ENCODE results near the gene BANF2. TPM values are rescaled to one million over a fixed set of nuclear protein-coding genes. Genes with fewer than 3 reads are reported as not detected.

Gene BANF2
- total and polyA plus RNA-seq, 2 of the 8 experiments (the other 6 are each of a cell fraction or from before 2014, with no cell fraction given), result not detected

DNA sequence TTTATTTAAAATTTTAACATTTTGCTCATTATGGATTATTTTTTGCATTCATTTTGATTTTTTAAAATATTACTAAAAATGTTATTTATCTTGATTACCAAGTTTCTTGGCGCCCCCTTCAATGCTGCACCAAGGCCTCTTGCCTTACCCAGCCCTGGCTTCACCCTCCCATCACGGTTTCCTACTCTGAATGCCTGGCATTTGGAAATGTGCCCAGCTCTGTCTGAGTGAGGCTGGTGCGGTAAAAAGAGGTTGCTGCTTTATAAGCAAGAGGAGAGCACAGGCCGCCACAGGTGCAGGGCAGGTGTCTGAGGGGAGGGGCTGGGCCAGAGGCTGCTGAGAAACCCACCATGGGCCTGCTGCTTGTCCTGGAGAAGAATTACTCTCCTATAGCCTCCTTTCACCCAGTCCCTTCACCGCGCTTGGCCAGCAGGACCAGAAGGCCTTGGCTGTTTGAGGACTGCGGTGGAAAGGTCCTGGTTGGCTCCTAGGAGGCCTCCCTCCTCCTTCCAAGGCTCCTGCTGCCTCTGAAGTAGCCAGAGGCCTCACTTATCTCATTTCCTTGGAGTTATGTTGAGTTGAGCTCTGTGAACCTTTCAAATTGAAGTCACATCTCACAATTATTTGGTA lies 62.6 kb downstream of the BANF2 start:
- no peak overlapping the region for H4K8ac ChIP-seq (ENCODE audit: extremely low read depth, insufficient read depth, low read length)
- H3K14ac ChIP-seq (ENCODE audit: insufficient read length), result no peak overlapping the region
- no peaks in the 10 kb centered on the region; a peak in 1 of 4 replicates for H3K9me3 ChIP-seq (ENCODE audit: insufficient read depth in 2 of 2, low read depth in 1 of 2, low read length in 1 of 2)
- H2BK5ac ChIP-seq (ENCODE audit: low read depth, low read length), result peak overlapping the region; percentile 81; the same call in 1 of the 2 replicates
- DNase-seq (ENCODE audit: low read depth in 1 of 2, low spot score in 2 of 2) (no peak), FAIRE-seq (no peak)
- H3K79me2 ChIP-seq (ENCODE audit: control insufficient read depth in 1 of 2, insufficient read depth in 2 of 2, low read length in 2 of 2), result no peaks in the 10 kb centered on the region
- peak overlapping the region; percentile 90; the same call in 1 of the 2 replicates for H2BK20ac ChIP-seq (ENCODE audit: low read length)
- WGBS, 2 experiments (ENCODE audit: extremely low coverage in 1 of 2, insufficient coverage in 1 of 2, insufficient read length in 1 of 2, insufficient replicate concordance in 2 of 2, low coverage in 1 of 2, low lambda C conversion rate in 2 of 2, missing lambda C conversion rate in 1 of 2), result 89% methylated on average over 7 of the region's 7 CpGs; no CpG with 5 or more reads in 1 of the 2 experiments
- no peak overlapping the region for H3K27ac ChIP-seq (ENCODE audit: low read depth, low read length)
- no peak overlapping the region for H2AK5ac ChIP-seq (ENCODE audit: low read depth, low read length)
- H3K4ac ChIP-seq (replicated peaks; ENCODE audit: insufficient read length, low read depth, low read length), result peak overlapping the region; percentile 51
- peaks cover 2 to 10% (median 4%) of the 10 kb centered on the region in 4 experiments; a peak in 6 of 7 replicates for H3K4me1 ChIP-seq (replicated peaks in 1 of 4; ENCODE audit: control insufficient read depth in 3 of 4, insufficient read depth in 4 of 4, low read length in 3 of 4)
- H3K36me3 ChIP-seq (ENCODE audit: control insufficient read depth in 2 of 4, insufficient read depth in 4 of 4, low read length in 3 of 4), result no peaks in the 10 kb centered on the region
- H4K20me1 ChIP-seq (replicated peaks in 1 of 2; ENCODE audit: control insufficient read depth in 1 of 2, insufficient read depth in 2 of 2, low read length in 2 of 2), result no peaks in the 10 kb centered on the region
- peak overlapping the region; percentile 88; the same call in 1 of the 2 replicates for H2BK15ac ChIP-seq (ENCODE audit: low read length)
- H3K23ac ChIP-seq (ENCODE audit: insufficient read length), result no peak overlapping the region
- peak overlapping the region; percentile 90; the same call in 1 of the 2 replicates for H2BK12ac ChIP-seq (ENCODE audit: low read depth, low read length)
- H3K18ac ChIP-seq (ENCODE audit: extremely low read depth, low read length), result no peak overlapping the region
- ChIA-PET CTCF (ENCODE audit: partially characterized antibody) (interaction anchor here (1.0 kb wide), 1 partner anchor 44 kb away, joined by 3 read pairs; no protein-coding TSS in a partner anchor), POLR2A (ENCODE audit: partially characterized antibody) (interaction anchor here (1.1 kb wide), 1 partner anchor 79 kb away, joined by 3 read pairs; no protein-coding TSS in a partner anchor)
- no peak overlapping the region for H2BK120ac ChIP-seq (replicated peaks; ENCODE audit: low read depth, low read length)
- peak overlapping the region; percentile 91; the same call in 1 of the 2 replicates for H2AFZ ChIP-seq (ENCODE audit: low read length)
- H3K27me3 ChIP-seq (replicated peaks in 1 of 4; ENCODE audit: control insufficient read depth in 3 of 4, extremely low read depth in 1 of 4, insufficient read depth in 3 of 4, low read length in 3 of 4), result no peaks in the 10 kb centered on the region
- peak overlapping the region; percentile 26 for H3K56ac ChIP-seq (replicated peaks; ENCODE audit: insufficient read length, low read depth, low read length)
- H3K79me1 ChIP-seq (ENCODE audit: low read depth, low read length), result no peaks in the 10 kb centered on the region; the same call in 1 of the 2 replicates
- H4K5ac ChIP-seq (ENCODE audit: insufficient read length, low read depth, low read length), result no peak overlapping the region
- H3K4me3 ChIP-seq (ENCODE audit: extremely low read depth in 1 of 4, insufficient read depth in 2 of 4, low read depth in 3 of 4, low read length in 4 of 4), result no peak overlapping the region
- H3K23me2 ChIP-seq (ENCODE audit: low read depth, low read length), result no peaks in the 10 kb centered on the region
- no peak overlapping the region for H3K4me2 ChIP-seq (ENCODE audit: insufficient read depth in 1 of 2, low read depth in 2 of 2, low read length in 2 of 2)
- peak overlapping the region; percentile 86 for H4K91ac ChIP-seq (replicated peaks; ENCODE audit: insufficient read length, low read length)
- no peak overlapping the region; a peak in 1 of 7 replicates for H3K9ac ChIP-seq (replicated peaks in 1 of 4; ENCODE audit: extremely low read depth in 1 of 4, low read depth in 3 of 4, low read length in 3 of 4)
- TF ChIP-seq NANOG (IDR thresholded peaks at IDR 0.05; ENCODE audit: insufficient read depth, low read depth, low read length, poor library complexity, severe bottlenecking) (no peak), HDAC2 (IDR thresholded peaks at IDR 0.05; ENCODE audit: borderline replicate concordance in 1 of 2, low read depth in 2 of 2, low read length in 2 of 2) (no peak), SUZ12 (IDR thresholded peaks at IDR 0.05; ENCODE audit: low read length) (no peak), KDM1A (IDR thresholded peaks at IDR 0.05; ENCODE audit: borderline replicate concordance, low read length) (no peak), BRCA1 (IDR thresholded peaks at IDR 0.05; ENCODE audit: low read depth, low read length) (no peak), SIX5 (IDR thresholded peaks at IDR 0.05; ENCODE audit: low read depth, low read length) (no peak), HDAC6 (IDR thresholded peaks at IDR 0.05; ENCODE audit: low read depth, low read length) (no peak), SP1 (IDR thresholded peaks at IDR 0.05; ENCODE audit: low read depth, low read length) (no peak), RAD21 (IDR thresholded peaks at IDR 0.05 in 1 of 2, conservative IDR thresholded peaks at IDR 0.05 in 1 of 2; ENCODE audit: low read depth in 2 of 2, low read length in 2 of 2) (no peak)
- TF ChIP-seq, protein P1, sequence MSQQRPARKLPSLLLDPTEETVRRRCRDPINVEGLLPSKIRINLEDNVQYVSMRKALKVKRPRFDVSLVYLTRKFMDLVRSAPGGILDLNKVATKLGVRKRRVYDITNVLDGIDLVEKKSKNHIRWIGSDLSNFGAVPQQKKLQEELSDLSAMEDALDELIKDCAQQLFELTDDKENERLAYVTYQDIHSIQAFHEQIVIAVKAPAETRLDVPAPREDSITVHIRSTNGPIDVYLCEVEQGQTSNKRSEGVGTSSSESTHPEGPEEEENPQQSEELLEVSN (IDR thresholded peaks at IDR 0.05), result no peak
- TF ChIP-seq, protein P2, sequence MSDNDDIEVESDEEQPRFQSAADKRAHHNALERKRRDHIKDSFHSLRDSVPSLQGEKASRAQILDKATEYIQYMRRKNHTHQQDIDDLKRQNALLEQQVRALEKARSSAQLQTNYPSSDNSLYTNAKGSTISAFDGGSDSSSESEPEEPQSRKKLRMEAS (IDR thresholded peaks at IDR 0.05), result no peak
